Measurements from ENCODE around the gene ZNF519. TPM values are rescaled to one million over a fixed set of nuclear protein-coding genes. Genes with fewer than 3 reads are reported as not detected.
"Not testable (repeated sequence)": the region's sequence is repeated elsewhere in the genome, so short reads cannot be mapped to it uniquely, and the experiment has no call there.

The ZNF519 gene
- 26.9 TPM for polyA plus RNA-seq (2012; ENCODE audit: insufficient read depth, insufficient read length)

- peak within 1 kb of the TSS; percentile 69 for H3K4me3 ChIP-seq (ENCODE audit: low read length)
- DNase-seq (ENCODE audit: low read depth, low spot score) = peak; percentile 96
These were observed at the start of gene ZNF519 for GRCh38 chr18:14132271-14132700. Gene ZNF519, minus strand, starts transcription at chr18:14132435. Its CDS starts 158 bp downstream, at chr18:14132277.

GRCh38 chr18:14179306-14179705 is 47.1 kb upstream of the ZNF519 start:
- no peak for DNase-seq (ENCODE audit: low read depth, low spot score)
- peak overlapping the region; percentile 57 for H3K4me3 ChIP-seq (ENCODE audit: low read length)

GRCh38 chr18:14178321-14179196 is 46.3 kb upstream of the ZNF519 start:
- peak; percentile 89 for DNase-seq (ENCODE audit: low read depth, low spot score)
- H3K4me3 ChIP-seq (ENCODE audit: low read length) = peak overlapping the region; percentile 57

GRCh38 chr18:14177540-14178320 is 45.5 kb upstream of the ZNF519 start:
- peak overlapping the region; percentile 57 for H3K4me3 ChIP-seq (ENCODE audit: low read length)
- not testable (repeated sequence) for DNase-seq (ENCODE audit: low read depth, low spot score)

- DNase-seq (ENCODE audit: low read depth, low spot score); H3K4me3 ChIP-seq (ENCODE audit: low read length): not testable (repeated sequence)
These were observed 43.2 kb upstream of the ZNF519 start for GRCh38 chr18:14175404-14175803.

GRCh38 chr18:14174706-14175085 is 42.5 kb upstream of the ZNF519 start:
- peak; percentile 2 for DNase-seq (ENCODE audit: low read depth, low spot score)
- no peak overlapping the region for H3K4me3 ChIP-seq (ENCODE audit: low read length)

- H3K4me3 ChIP-seq (ENCODE audit: low read length); DNase-seq (ENCODE audit: low read depth, low spot score): not testable (repeated sequence)
These were observed 41.9 kb upstream of the ZNF519 start for GRCh38 chr18:14174002-14174705.

- H3K4me3 ChIP-seq (ENCODE audit: low read length); DNase-seq (ENCODE audit: low read depth, low spot score): not testable (repeated sequence)
These were observed 41.1 kb upstream of the ZNF519 start for GRCh38 chr18:14173116-14173951.

GRCh38 chr18:14172142-14173115 is 40.2 kb upstream of the ZNF519 start:
- not testable (repeated sequence) for H3K4me3 ChIP-seq (ENCODE audit: low read length); DNase-seq (ENCODE audit: low read depth, low spot score)

GRCh38 chr18:14171301-14172141 is 39.3 kb upstream of the ZNF519 start:
- not testable (repeated sequence) for DNase-seq (ENCODE audit: low read depth, low spot score); H3K4me3 ChIP-seq (ENCODE audit: low read length)

- not testable (repeated sequence) for DNase-seq (ENCODE audit: low read depth, low spot score); H3K4me3 ChIP-seq (ENCODE audit: low read length)
These were observed 38.3 kb upstream of the ZNF519 start for GRCh38 chr18:14170367-14171036.

- H3K4me3 ChIP-seq (ENCODE audit: low read length); DNase-seq (ENCODE audit: low read depth, low spot score): not testable (repeated sequence)
These were observed 30.7 kb upstream of the ZNF519 start for GRCh38 chr18:14162915-14163314.

- not testable (repeated sequence) for H3K4me3 ChIP-seq (ENCODE audit: low read length); DNase-seq (ENCODE audit: low read depth, low spot score)
These were observed 19.4 kb upstream of the ZNF519 start for GRCh38 chr18:14151564-14152113.

GRCh38 chr18:14150766-14151165 is 18.5 kb upstream of the ZNF519 start:
- not testable (repeated sequence) for H3K4me3 ChIP-seq (ENCODE audit: low read length)

GRCh38 chr18:14149916-14150420 is 17.7 kb upstream of the ZNF519 start:
- not testable (repeated sequence) for DNase-seq (ENCODE audit: low read depth, low spot score)

More at GRCh38 chr18:14150766-14151165, 18.5 kb upstream of the ZNF519 start:
- DNase-seq (ENCODE audit: low read depth, low spot score) = not testable (repeated sequence)

More at GRCh38 chr18:14149916-14150420, 17.7 kb upstream of the ZNF519 start:
- not testable (repeated sequence) for H3K4me3 ChIP-seq (ENCODE audit: low read length)
